GM12801 (cell line): Measurements from ENCODE around the gene TOGARAM1.

Experiments
- CTCF ChIP-seq: IDR thresholded peaks from one replicate; pipeline ENCODE4 v1.5.1; 2011; ENCODE audit warnings: control low read depth; ENCODE audit not compliant: insufficient read length; ENCODE audit errors: extremely low read depth

Gene TOGARAM1

DNA sequence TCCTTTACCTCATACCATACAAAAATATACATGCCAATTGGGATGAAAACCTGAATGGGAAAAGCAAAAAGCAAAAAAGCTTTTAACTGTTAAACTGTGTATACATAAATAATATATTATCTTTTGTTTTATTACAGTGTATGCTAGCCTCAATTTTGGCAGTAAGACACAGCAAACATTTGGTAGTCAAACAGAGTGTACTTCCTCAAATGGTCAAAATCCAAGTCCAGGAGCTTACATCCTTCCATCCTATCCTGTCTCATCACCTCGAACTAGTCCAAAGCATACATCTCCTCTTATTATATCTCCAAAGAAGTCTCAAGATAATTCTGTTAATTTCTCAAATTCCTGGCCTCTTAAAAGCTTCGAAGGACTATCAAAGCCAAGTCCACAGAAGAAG, 41.9 kb downstream of the TOGARAM1 start:
- no peak for TF ChIP-seq CTCF

DNA sequence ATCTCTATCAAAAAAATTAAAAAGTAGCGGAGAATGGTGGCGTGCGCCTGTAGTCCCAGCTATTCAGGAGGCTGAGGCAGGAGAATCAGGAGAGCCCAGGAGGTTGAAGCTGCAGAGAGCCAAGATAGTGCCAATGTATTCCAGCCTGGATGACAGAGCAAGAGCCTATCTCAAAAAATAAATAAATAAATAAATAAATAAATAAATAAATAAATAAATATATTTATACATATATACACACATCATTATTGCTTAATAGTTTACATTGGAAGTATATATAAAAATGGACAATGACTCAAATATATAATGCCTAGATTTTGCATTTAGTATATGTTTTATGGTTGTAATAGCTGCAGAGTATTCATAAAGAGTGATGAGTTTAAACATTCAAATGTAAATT, 53.1 kb downstream of the TOGARAM1 start:
- no peak for TF ChIP-seq CTCF

DNA sequence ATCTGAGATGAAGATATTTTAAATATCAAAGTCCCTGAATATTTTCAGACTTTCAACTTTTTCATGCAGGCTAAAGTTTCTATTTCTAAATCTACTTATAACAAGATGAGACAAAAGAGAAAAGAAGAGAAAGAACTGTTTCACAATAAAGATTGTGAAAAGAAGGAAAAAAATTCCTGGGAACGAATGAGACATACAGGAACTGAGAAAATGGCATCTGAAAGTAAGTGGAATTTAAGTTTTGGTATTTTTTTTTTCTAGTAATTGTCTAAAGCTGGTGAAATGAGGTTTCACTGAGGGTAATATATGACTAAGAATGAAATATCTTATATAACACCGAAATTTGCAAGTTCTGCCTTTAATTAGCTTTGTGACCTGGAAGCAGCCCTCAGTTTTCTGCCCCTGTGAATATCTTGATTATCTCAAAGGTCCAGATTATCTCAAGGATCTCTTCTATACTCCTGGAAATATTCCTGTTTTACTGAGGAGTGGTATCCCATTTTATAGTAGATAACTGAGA, 66.2 kb downstream of the TOGARAM1 start:
- no peak for TF ChIP-seq CTCF

GRCh38 chr14:45034730-45035129, 72.7 kb downstream of the TOGARAM1 start:
- no peak for TF ChIP-seq CTCF

- TF ChIP-seq CTCF, result no peak
Observed at GRCh38 chr14:45038256-45038655, 76.3 kb downstream of the TOGARAM1 start.

DNA sequence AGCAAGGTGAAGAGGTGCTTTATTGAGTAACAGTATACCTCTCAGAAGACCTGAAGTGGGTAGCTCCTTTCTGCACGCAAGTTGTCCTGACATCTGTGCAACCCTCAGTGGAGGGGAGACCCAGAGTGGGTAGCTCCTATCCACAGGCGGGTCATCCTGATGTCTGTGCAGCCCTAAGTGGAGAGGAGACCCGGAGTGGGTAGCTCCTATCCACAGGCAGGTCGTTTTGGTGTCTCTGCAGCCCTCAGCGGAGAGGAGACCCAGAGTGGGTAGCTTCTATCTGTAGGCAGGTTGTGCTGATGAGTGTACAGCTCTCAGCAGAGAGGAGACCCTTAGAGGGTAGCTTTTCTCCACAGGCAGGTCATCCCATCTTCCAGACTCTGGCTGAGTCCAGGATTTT, 76.9 kb downstream of the TOGARAM1 start:
- no peak for TF ChIP-seq CTCF

DNA sequence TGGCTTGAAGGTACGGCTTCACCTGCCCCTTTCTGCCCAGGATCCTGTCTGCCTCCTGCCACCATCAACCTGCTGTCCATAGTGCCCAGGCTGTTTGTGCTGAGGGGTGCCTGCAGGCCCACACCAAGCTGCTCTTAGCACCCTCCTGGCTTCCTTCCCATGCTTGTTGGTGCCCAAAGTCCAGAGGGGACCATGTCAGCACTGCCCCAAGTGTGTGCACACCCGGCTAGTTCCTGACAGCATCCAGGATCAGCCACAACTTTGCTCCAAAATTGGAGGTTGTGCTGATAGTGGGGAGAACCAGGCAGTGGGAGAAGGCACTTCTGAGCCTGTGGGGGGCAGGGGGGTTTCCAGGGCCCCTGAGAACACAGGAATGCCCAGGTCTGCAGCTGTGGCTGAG, 77.4 kb downstream of the TOGARAM1 start:
- TF ChIP-seq CTCF, result no peak

GRCh38 chr14:45041641-45042040, 79.7 kb downstream of the TOGARAM1 start:
- no peak for TF ChIP-seq CTCF
